ENCODE measurements around the gene MAD1L1. TPM values are rescaled to one million over a fixed set of nuclear protein-coding genes. Genes with fewer than 3 reads are reported as not detected.

Gene MAD1L1
- total RNA-seq, 1 experiment from 2014 or later: 38.5 TPM

DNA sequence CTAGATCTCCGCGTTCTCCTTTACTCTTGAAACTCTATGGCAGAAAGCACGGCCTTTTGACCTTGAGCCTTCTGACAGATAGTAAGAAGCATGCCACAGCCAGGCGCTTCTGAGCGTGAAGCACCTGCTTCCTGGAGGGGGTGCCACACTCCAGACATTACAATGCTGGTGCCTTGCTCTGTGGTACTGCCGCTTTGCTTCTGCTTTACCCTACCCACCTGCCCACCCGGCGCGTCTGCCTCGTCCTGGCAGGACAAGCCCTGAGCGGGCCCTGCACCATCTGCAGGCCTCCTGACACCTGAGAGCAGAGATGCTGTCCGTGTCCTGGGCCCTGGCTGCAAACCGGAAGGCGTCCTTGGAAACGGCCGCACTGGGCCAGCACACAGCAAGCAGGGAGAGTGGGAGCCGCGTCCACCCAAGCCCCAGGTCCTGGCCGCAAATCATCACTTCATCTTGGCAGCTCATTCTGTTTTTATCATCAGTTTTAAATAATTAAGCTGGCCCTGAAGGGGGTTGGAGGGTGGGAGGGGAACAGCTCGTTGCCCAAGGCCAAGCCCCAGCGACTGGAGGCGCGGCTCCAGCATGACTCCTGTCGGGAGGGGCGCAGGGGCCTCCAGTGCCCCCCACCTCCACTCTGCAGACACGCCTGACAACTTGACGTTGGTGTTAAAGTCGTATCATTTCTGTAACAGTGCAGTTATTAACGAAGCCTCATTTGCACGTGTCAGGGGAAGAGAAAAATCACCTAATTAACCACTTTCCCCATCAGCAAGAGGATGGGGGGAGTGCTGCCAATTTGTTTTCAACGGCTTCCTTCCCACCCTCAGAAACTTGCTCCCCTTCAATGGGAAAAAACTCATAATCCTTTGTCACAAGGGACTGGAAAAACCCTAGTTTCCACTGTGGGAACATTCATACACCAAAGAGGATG is 132.2 kb downstream of the MAD1L1 start:
- BruUV-seq (replicated peaks): no TSS peak
- ChIA-PET RAD21 (ENCODE audit: low non-redundant PET in 1 of 2, low total read pairs in 2 of 2, uncharacterized antibody in 2 of 2, unreplicated experiment in 2 of 2) (no interaction called here), CTCF (no interaction called here), POLR2A (no interaction called here)
- Histone ChIP-seq H3K9me2 (ENCODE audit: insufficient read depth) (no peaks in the 10 kb centered on the region), H3K79me2 (ENCODE audit: insufficient read depth, low read length) (peaks cover 5% of the 10 kb centered on the region; the same call in 1 of the 2 replicates), H3K27me3 (ENCODE audit: insufficient read depth, low read length) (no peaks in the 10 kb centered on the region), H3K36me3 (ENCODE audit: control insufficient read depth in 1 of 2, insufficient read depth in 2 of 2, low read length in 2 of 2) (no peaks in the 10 kb centered on the region), H4K20me1 (ENCODE audit: insufficient read depth) (no peaks in the 10 kb centered on the region), H3K4me2 (ENCODE audit: low read length) (no peak overlapping the region), H3K9me3 (ENCODE audit: control insufficient read depth in 1 of 2, insufficient read depth in 1 of 2, low read depth in 1 of 2, low read length in 2 of 2) (no peaks in the 10 kb centered on the region), H3K9ac (ENCODE audit: low read length) (no peak overlapping the region), H3K4me1 (ENCODE audit: control insufficient read depth in 1 of 2, insufficient read depth in 2 of 2, low read length in 2 of 2) (peaks cover 18 to 21% of the 10 kb centered on the region in 2 experiments), H3K27ac (ENCODE audit: low read depth, low read length) (no peak overlapping the region), H2AFZ (ENCODE audit: low read depth, low read length, poor library complexity, severe bottlenecking) (no peak overlapping the region), H3K4me3 (replicated peaks in 1 of 2; ENCODE audit: low read depth in 1 of 2, low read length in 2 of 2) (no peak overlapping the region)
- TF ChIP-seq, protein P1, sequence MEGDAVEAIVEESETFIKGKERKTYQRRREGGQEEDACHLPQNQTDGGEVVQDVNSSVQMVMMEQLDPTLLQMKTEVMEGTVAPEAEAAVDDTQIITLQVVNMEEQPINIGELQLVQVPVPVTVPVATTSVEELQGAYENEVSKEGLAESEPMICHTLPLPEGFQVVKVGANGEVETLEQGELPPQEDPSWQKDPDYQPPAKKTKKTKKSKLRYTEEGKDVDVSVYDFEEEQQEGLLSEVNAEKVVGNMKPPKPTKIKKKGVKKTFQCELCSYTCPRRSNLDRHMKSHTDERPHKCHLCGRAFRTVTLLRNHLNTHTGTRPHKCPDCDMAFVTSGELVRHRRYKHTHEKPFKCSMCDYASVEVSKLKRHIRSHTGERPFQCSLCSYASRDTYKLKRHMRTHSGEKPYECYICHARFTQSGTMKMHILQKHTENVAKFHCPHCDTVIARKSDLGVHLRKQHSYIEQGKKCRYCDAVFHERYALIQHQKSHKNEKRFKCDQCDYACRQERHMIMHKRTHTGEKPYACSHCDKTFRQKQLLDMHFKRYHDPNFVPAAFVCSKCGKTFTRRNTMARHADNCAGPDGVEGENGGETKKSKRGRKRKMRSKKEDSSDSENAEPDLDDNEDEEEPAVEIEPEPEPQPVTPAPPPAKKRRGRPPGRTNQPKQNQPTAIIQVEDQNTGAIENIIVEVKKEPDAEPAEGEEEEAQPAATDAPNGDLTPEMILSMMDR (IDR thresholded peaks at IDR 0.05 in 2 of 3, conservative IDR thresholded peaks at IDR 0.05 in 1 of 3; ENCODE audit: borderline replicate concordance in 1 of 3, insufficient read depth in 1 of 3, low read depth in 2 of 3, low read length in 2 of 3): peak in 1 of 3 experiments; percentile 14; a peak in 1 of 6 replicates
- TF ChIP-seq SP1 (IDR thresholded peaks at IDR 0.05; ENCODE audit: low read depth) (no peak), ELF1 (IDR thresholded peaks at IDR 0.05; ENCODE audit: borderline replicate concordance, low read depth) (no peak), ZFX (IDR thresholded peaks at IDR 0.05) (no peak), SIN3A (IDR thresholded peaks at IDR 0.05; ENCODE audit: low read depth) (no peak), CBX3 (IDR thresholded peaks at IDR 0.05; ENCODE audit: low read depth) (no peak)
- TF ChIP-seq, protein P2, sequence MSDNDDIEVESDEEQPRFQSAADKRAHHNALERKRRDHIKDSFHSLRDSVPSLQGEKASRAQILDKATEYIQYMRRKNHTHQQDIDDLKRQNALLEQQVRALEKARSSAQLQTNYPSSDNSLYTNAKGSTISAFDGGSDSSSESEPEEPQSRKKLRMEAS (IDR thresholded peaks at IDR 0.05): no peak
- DNase-seq (ENCODE audit: low read depth, low spot score): no peak
- intact Hi-C loops (cut with micrococcal nuclease): loop anchor here (10.0 kb wide), 1 partner anchor 104 kb away; no protein-coding TSS in a partner anchor
- no peak for ATAC-seq
